Left lung (tissue), 10 donors: Measurements from ENCODE around the gene SELENOS. TPM values are rescaled to one million over a fixed set of nuclear protein-coding genes. Genes with fewer than 3 reads are reported as not detected.

Experiments
- ATAC-seq: fragments of 200-7000 bp; cut with Tn5 transposase; one replicate; pipeline ENCODE4 v1.9.1; 2020; ENCODE audit warnings: moderate library complexity
- DNase-seq, 4 donors: peaks; one replicate each; pipeline ENCODE4 v3.0.0-alpha.2; 2013 to 2020
- H3K27ac ChIP-seq, 2 donors: fragments of 200-600 bp; sonication (generic) in 1 of 2; one replicate each; pipeline versions ENCODE4 v1.5.0 to v1.8.0; 2020 to 2021
- H3K27me3 ChIP-seq, 2 donors: fragments of 200-600 bp; sonication (generic) in 1 of 2; one replicate each; pipeline versions ENCODE4 v1.5.0 to v1.8.0; 2020 to 2021
- H3K36me3 ChIP-seq, 2 donors: fragments of 200-600 bp; sonication (generic) in 1 of 2; one replicate each; pipeline versions ENCODE4 v1.5.0 to v1.8.0; 2020 to 2021
- H3K4me1 ChIP-seq, 2 donors: fragments of 200-600 bp; one replicate each; pipeline ENCODE4 v1.8.0; 2021
- H3K4me3 ChIP-seq, 2 donors: fragments of 200-600 bp; sonication (generic) in 1 of 2; one replicate each; pipeline versions ENCODE4 v1.5.0 to v1.8.0; 2020 to 2021; ENCODE audit warnings: mild to moderate bottlenecking in 1 of 2
- H3K9me3 ChIP-seq, 2 donors: fragments of 200-600 bp; sonication (generic) in 1 of 2; one replicate each; pipeline versions ENCODE4 v1.5.0 to v1.8.0; 2020 to 2021
- intact Hi-C, 2 donors: fragments of 100-400 bp; cut with DNase I; formaldehyde crosslinking; loops; one replicate each; pipeline versions ENCODE4 v1.11.2 to v1.14.2; 2022
- polyA plus RNA-seq, 6 donors: library from polyadenylated mRNA; unstranded; fragments of 120-200 nt; gene quantifications; one replicate each; pipeline ENCODE4 v1.2.1, GENCODE V29; 2013; ENCODE audit not compliant: insufficient read length in 6 of 6
- total RNA-seq, 2 donors: library from RNA; stranded (reverse); fragmentation: NEBNext Ultra II Directional; extraction: Animal tissue kit (Norgen Biotek cat#: 25700); gene quantifications; one replicate each; pipeline ENCODE4 v1.2.1, GENCODE V29; 2021
- TF ChIP-seq, protein P1 (sequence below), 2 donors: fragments of 200-600 bp; sonication (generic) in 1 of 2; IDR thresholded peaks; one replicate each; pipeline versions ENCODE4 v1.5.0 to v1.8.0; 2021; ENCODE audit warnings: antibody characterized with exemption in 2 of 2
- donor health status: DM: no; HTN: yes; CAD: no.
- donor health status: DM: no; HTN: no; CAD: no.

The SELENOS gene
- total and polyA plus RNA-seq, 8 donors = 43.7 to 78.7 (median 49.0) TPM

GRCh38 chr15:101255615-101256241 lies 21.6 kb downstream of the SELENOS start:
- intact Hi-C loops = loop anchor here (2.0 to 10.0 kb wide), 4 partner anchors 168 to 241 kb away; no protein-coding TSS in a partner anchor
- H3K9me3 ChIP-seq = no peaks in the 10 kb centered on the region
- no peak overlapping the region for H3K4me3 ChIP-seq
- ATAC-seq = peak; percentile 58
- DNase-seq = peak in 1 of 4 donors; percentile 58
- peaks cover 5 to 23% of the 10 kb centered on the region in 2 donors for H3K4me1 ChIP-seq
- H3K27me3 ChIP-seq = no peaks in the 10 kb centered on the region
- H3K36me3 ChIP-seq = no peaks in the 10 kb centered on the region
- H3K27ac ChIP-seq = no peak overlapping the region
- TF ChIP-seq, protein P1, sequence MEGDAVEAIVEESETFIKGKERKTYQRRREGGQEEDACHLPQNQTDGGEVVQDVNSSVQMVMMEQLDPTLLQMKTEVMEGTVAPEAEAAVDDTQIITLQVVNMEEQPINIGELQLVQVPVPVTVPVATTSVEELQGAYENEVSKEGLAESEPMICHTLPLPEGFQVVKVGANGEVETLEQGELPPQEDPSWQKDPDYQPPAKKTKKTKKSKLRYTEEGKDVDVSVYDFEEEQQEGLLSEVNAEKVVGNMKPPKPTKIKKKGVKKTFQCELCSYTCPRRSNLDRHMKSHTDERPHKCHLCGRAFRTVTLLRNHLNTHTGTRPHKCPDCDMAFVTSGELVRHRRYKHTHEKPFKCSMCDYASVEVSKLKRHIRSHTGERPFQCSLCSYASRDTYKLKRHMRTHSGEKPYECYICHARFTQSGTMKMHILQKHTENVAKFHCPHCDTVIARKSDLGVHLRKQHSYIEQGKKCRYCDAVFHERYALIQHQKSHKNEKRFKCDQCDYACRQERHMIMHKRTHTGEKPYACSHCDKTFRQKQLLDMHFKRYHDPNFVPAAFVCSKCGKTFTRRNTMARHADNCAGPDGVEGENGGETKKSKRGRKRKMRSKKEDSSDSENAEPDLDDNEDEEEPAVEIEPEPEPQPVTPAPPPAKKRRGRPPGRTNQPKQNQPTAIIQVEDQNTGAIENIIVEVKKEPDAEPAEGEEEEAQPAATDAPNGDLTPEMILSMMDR (IDR thresholded peaks at IDR 0.05) = no peak

GRCh38 chr15:101255051-101255395 lies 22.3 kb downstream of the SELENOS start:
- intact Hi-C loops = loop anchor here (5.0 to 10.0 kb wide), 3 partner anchors 168 to 240 kb away; no protein-coding TSS in a partner anchor
- Histone ChIP-seq H3K9me3 (no peaks in the 10 kb centered on the region), H3K27me3 (no peaks in the 10 kb centered on the region), H3K4me1 (peaks cover 5 to 30% of the 10 kb centered on the region in 2 donors), H3K4me3 (no peak overlapping the region), H3K36me3 (no peaks in the 10 kb centered on the region), H3K27ac (no peak overlapping the region)
- peak in 1 of 4 donors; percentile 56 for DNase-seq
- ATAC-seq = no peak
- TF ChIP-seq, protein P1 (IDR thresholded peaks at IDR 0.05) = no peak

DNA sequence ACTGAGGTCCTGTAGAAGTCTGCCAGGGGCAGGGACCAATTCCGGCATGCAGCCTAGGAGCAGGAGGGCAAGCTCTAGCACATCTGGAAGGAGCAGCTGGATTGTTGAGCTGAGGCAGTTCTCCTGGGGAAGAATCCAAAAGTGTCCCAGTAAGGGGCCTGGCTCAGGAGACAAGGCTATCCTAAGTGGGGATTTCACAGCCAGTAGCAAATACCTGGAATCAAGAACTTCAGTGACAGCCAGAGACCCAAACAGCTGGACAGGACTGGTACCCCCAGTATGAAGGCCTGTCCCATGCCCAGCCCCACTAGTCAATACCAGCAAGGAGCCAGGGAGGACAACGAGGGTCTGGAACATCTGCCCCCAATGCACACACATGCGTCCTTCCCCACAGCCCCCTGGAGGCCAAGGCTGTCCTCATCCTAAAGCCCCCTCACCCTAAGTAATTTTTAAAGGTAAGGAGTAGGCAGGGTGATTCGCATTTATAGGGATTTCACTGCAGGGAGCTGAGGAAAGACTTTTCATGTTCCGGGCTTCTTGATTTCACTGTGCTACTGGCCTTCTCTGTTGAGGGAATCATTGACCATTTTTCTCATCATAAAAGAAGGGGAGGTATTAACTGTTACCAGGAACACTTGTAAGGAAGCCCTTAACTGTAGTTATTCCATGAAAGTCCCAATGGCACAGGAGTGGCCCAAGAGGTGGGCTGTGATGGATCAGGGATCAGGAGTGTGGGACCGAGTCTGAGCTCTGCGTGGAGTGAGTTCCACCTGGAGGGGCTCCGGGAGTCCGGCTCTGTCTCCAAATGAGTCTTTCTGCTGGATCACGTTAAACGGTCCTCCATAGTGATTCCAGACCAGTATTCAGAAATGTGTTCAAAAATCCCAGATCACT lies 22.9 kb downstream of the SELENOS start:
- DNase-seq (no peak), ATAC-seq (no peak)
- intact Hi-C loops = loop anchor here (5.0 to 10.0 kb wide), 3 partner anchors 167 to 240 kb away; no protein-coding TSS in a partner anchor
- Histone ChIP-seq H3K9me3 (no peaks in the 10 kb centered on the region), H3K4me1 (peaks cover 10 to 36% of the 10 kb centered on the region in 2 donors), H3K4me3 (no peak overlapping the region), H3K27me3 (no peaks in the 10 kb centered on the region), H3K27ac (no peak overlapping the region), H3K36me3 (no peaks in the 10 kb centered on the region)
- TF ChIP-seq, protein P1 (IDR thresholded peaks at IDR 0.05) = no peak

DNA sequence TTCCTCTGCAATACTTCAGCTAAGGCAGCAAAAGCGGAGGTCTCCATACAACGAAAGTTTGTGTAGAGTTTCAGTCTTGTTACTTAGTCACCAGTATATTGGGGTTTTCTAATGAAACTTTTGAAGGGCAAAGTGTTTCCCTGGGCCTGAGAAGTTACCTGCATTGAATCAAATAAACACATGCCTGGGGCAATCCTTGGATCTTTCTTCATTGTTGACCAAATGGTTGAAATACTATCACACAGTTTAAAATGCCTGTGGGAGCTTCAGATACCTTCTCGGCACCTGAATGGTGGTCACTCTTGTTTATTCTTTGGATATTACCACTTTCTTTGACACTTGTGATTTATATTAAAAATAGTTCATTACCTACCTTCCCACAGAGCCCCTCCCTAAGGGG lies 24.4 kb downstream of the SELENOS start:
- Histone ChIP-seq H3K4me1 (peaks cover 10 to 48% of the 10 kb centered on the region in 2 donors), H3K36me3 (no peaks in the 10 kb centered on the region)
- intact Hi-C loops = loop anchor here in 1 of 2 donors (10.0 kb wide), 2 partner anchors 168 to 238 kb away; no protein-coding TSS in a partner anchor

More for the DNA sequence above, 24.4 kb downstream of the SELENOS start:
- ATAC-seq (no peak), DNase-seq (no peak)
- H3K27ac ChIP-seq = peak overlapping the region; percentile 84 to 92
- TF ChIP-seq, protein P1 (IDR thresholded peaks at IDR 0.05) = no peak
- H3K4me3 ChIP-seq = peak overlapping the region; percentile 57 to 72
- H3K9me3 ChIP-seq = no peaks in the 10 kb centered on the region
- no peaks in the 10 kb centered on the region for H3K27me3 ChIP-seq
